H9 (cell line): Measurements from ENCODE around the gene MXRA5. TPM values are rescaled to one million over a fixed set of nuclear protein-coding genes. Genes with fewer than 3 reads are reported as not detected.

Experiments
- DNase-seq: peaks from one replicate; pipeline ENCODE4 v3.0.0-alpha.2; 2017
- H2AFZ ChIP-seq: one replicate; pipeline ENCODE4 v1.6.1; 2013; ENCODE audit warnings: mild to moderate bottlenecking, low read length, control low read depth, moderate library complexity
- H2AK5ac ChIP-seq: 2 replicates; pipeline ENCODE4 v1.6.1; 2013; ENCODE audit warnings: low read length, control low read depth, mixed read lengths; ENCODE audit not compliant: insufficient read length
- H2BK120ac ChIP-seq: one replicate; pipeline ENCODE4 v1.6.1; 2013; ENCODE audit warnings: low read depth, mild to moderate bottlenecking, low read length, control low read depth, inconsistent platforms; ENCODE audit not compliant: poor library complexity, severe bottlenecking
- H2BK12ac ChIP-seq: 2 replicates; pipeline ENCODE4 v1.6.1; 2013; ENCODE audit warnings: low read length, control low read depth, mixed read lengths, low read depth; ENCODE audit not compliant: insufficient read length
- H2BK15ac ChIP-seq: 2 replicates; pipeline ENCODE4 v1.6.1; 2013; ENCODE audit warnings: low read depth, low read length, control low read depth
- H2BK20ac ChIP-seq: one replicate; pipeline ENCODE4 v1.6.1; 2013; ENCODE audit warnings: low read depth, mild to moderate bottlenecking, low read length, control low read depth, inconsistent platforms; ENCODE audit not compliant: poor library complexity, severe bottlenecking
- H2BK5ac ChIP-seq: 2 replicates; pipeline ENCODE4 v1.6.1; 2013; ENCODE audit warnings: low read length, control low read depth, mixed read lengths; ENCODE audit not compliant: insufficient read length
- H3K14ac ChIP-seq: 2 replicates; pipeline ENCODE4 v1.6.1; 2013; ENCODE audit warnings: low read length, control low read depth; ENCODE audit not compliant: insufficient read depth
- H3K18ac ChIP-seq: 2 replicates; pipeline ENCODE4 v1.6.1; 2013; ENCODE audit warnings: low read depth, mild to moderate bottlenecking, mixed read lengths, low read length, control low read depth; ENCODE audit not compliant: insufficient read length
- H3K23ac ChIP-seq: 2 replicates; pipeline ENCODE4 v1.6.1; 2013; ENCODE audit warnings: low read length, control low read depth, mixed read lengths, low read depth; ENCODE audit not compliant: insufficient read length
- H3K23me2 ChIP-seq: 2 replicates; pipeline ENCODE4 v1.6.1; 2013; ENCODE audit warnings: low read depth, mild to moderate bottlenecking, mixed read lengths, low read length, control low read depth; ENCODE audit not compliant: insufficient read length, poor library complexity, severe bottlenecking
- H3K27ac ChIP-seq: 2 replicates; pipeline ENCODE4 v1.5.1; 2013; ENCODE audit warnings: low read length, control low read depth, mixed read lengths, low read depth; ENCODE audit not compliant: insufficient read length
- H3K27me3 ChIP-seq: 2 replicates; pipeline ENCODE4 v1.6.1; 2013; ENCODE audit warnings: low read length, control low read depth, inconsistent platforms; ENCODE audit not compliant: insufficient read depth
- H3K4ac ChIP-seq: 2 replicates; pipeline ENCODE4 v1.6.1; 2013; ENCODE audit warnings: low read depth, mild to moderate bottlenecking, control low read depth, inconsistent platforms, low read length, moderate library complexity
- H3K4me1 ChIP-seq: 2 replicates; pipeline ENCODE4 v1.6.1; 2013; ENCODE audit warnings: low read length, control low read depth, inconsistent platforms; ENCODE audit not compliant: insufficient read depth
- H3K4me2 ChIP-seq: 2 replicates; pipeline ENCODE4 v1.6.1; 2013; ENCODE audit warnings: low read length, control low read depth, mixed read lengths; ENCODE audit not compliant: insufficient read length, insufficient read depth
- H3K56ac ChIP-seq: 2 replicates; pipeline ENCODE4 v1.6.1; 2013; ENCODE audit warnings: low read depth, mild to moderate bottlenecking, mixed read lengths, low read length, control low read depth; ENCODE audit not compliant: insufficient read length
- H3K79me1 ChIP-seq: 2 replicates; pipeline ENCODE4 v1.6.1; 2013; ENCODE audit warnings: low read depth, mild to moderate bottlenecking, moderate library complexity, low read length, control low read depth, inconsistent platforms; ENCODE audit not compliant: insufficient read depth, poor library complexity, severe bottlenecking
- H3K79me2 ChIP-seq: 2 replicates; pipeline ENCODE4 v1.6.1; 2013; ENCODE audit warnings: low read length, control low read depth, inconsistent platforms; ENCODE audit not compliant: insufficient read depth
- H3K9ac ChIP-seq: 2 replicates; pipeline ENCODE4 v1.6.1; 2013; ENCODE audit warnings: low read length, control low read depth, mixed read lengths; ENCODE audit not compliant: insufficient read length; ENCODE audit errors: extremely low read depth
- H3K9me3 ChIP-seq: one replicate; pipeline ENCODE4 v1.6.1; 2013; ENCODE audit warnings: low read depth, low read length, inconsistent platforms; ENCODE audit not compliant: control insufficient read depth
- H3T11ph ChIP-seq: one replicate; pipeline ENCODE4 v1.6.1; 2013; ENCODE audit warnings: mild to moderate bottlenecking, low read length, control low read depth, inconsistent platforms
- H4K20me1 ChIP-seq: one replicate; pipeline ENCODE4 v1.6.1; 2013; ENCODE audit not compliant: control insufficient read depth, insufficient read length, insufficient read depth
- H4K5ac ChIP-seq: 2 replicates; pipeline ENCODE4 v1.6.1; 2013; ENCODE audit warnings: low read depth, mild to moderate bottlenecking, mixed read lengths, low read length, control low read depth; ENCODE audit not compliant: insufficient read length
- H4K8ac ChIP-seq: replicated peaks from 2 replicates; pipeline ENCODE4 v1.6.1; 2013; ENCODE audit warnings: low read length, control low read depth, mixed read lengths, low read depth; ENCODE audit not compliant: insufficient read length
- H4K91ac ChIP-seq: 2 replicates; pipeline ENCODE4 v1.6.1; 2013; ENCODE audit warnings: low read depth, mild to moderate bottlenecking, moderate library complexity, mixed read lengths, low read length, control low read depth; ENCODE audit not compliant: insufficient read length
- H3K27ac Mint-ChIP-seq, 3 experiments: 2 replicates in 2 of 3; 3 replicates in 1 of 3; pipeline ENCODE4 v1.8.0; 2020 to 2021; ENCODE audit warnings: mixed read lengths in 3 of 3, mild to moderate bottlenecking in 1 of 3, moderate library complexity in 1 of 3
- H3K27me3 Mint-ChIP-seq: 2 replicates; pipeline ENCODE4 v1.8.0; 2021; ENCODE audit warnings: low read depth, mild to moderate bottlenecking, moderate library complexity, mixed read lengths
- H3K36me3 Mint-ChIP-seq, 3 experiments: 2 replicates in 2 of 3; 3 replicates in 1 of 3; pipeline ENCODE4 v1.8.0; 2020 to 2021; ENCODE audit warnings: low read depth in 3 of 3, mixed read lengths in 3 of 3; ENCODE audit not compliant: insufficient read depth in 1 of 3
- H3K4me1 Mint-ChIP-seq, 2 experiments: 2 replicates each; pipeline ENCODE4 v1.8.0; 2020; ENCODE audit warnings: mixed read lengths in 2 of 2
- H3K4me3 Mint-ChIP-seq, 2 experiments: 2 replicates in 1 of 2; 3 replicates in 1 of 2; pipeline ENCODE4 v1.8.0; 2020 to 2021; ENCODE audit warnings: mild to moderate bottlenecking in 2 of 2, mixed read lengths in 2 of 2, moderate library complexity in 1 of 2
- H3K9me3 Mint-ChIP-seq, 2 experiments: 2 replicates in 1 of 2; 3 replicates in 1 of 2; pipeline ENCODE4 v1.8.0; 2020; ENCODE audit warnings: mild to moderate bottlenecking in 2 of 2, mixed read lengths in 2 of 2, moderate library complexity in 1 of 2
- CTCF ChIP-seq: fragments of 200-600 bp; sonication (generic); conservative IDR thresholded peaks from 3 replicates; pipeline ENCODE4 v1.8.0; 2021; ENCODE audit warnings: antibody characterized with exemption, mild to moderate bottlenecking
- WGBS: extraction: QIAGEN DNeasy Blood & Tissue Kit; methylation state at CpG from one replicate; pipeline ENCODE4 v1.1.7; 2013; ENCODE audit warnings: missing lambda C conversion rate, low lambda C conversion rate, mixed read lengths; ENCODE audit not compliant: insufficient read length; ENCODE audit errors: extremely low coverage; 5-methylcytosine and 5-hydroxymethylcytosine counted together
- total RNA-seq: library from RNA; stranded (reverse); gene quantifications from 2 replicates; pipeline ENCODE4 v1.2.1, GENCODE V29; 2021

The MXRA5 gene
- total RNA-seq, 1 experiment from 2014 or later, result 1.0 TPM

DNA sequence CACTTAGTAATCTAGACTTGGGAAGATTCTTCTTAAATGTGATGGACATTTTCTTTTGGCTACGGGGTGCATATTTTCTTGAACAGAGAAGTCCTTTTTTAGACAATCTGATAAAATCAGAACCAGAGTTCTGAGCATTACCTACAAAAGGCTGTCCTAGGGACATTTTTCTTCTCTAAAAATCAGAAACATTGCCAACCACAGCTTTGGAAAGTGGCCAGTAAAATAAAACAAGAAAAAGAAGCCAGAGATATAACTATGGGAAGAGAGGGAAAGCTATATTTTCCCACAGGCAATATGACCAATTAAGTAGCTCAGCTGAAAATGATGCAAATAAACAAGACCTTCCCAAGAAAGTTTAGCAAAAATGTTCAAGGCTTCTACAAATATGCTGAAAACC is 55.9 kb downstream of the MXRA5 start:
- Histone ChIP-seq H2BK5ac (no peak overlapping the region), H2BK15ac (no peak overlapping the region), H3K27ac (no peak overlapping the region), H3K9ac (no peak overlapping the region), H2BK120ac (no peak overlapping the region), H4K20me1 (no peaks in the 10 kb centered on the region), H2AK5ac (no peak overlapping the region), H3K56ac (no peak overlapping the region), H3K23ac (no peak overlapping the region), H4K5ac (no peak overlapping the region), H3K23me2 (no peaks in the 10 kb centered on the region), H2BK12ac (no peak overlapping the region), H2BK20ac (no peak overlapping the region), H3K4ac (no peak overlapping the region), H3K79me1 (no peaks in the 10 kb centered on the region), H4K8ac (no peak overlapping the region), H3K4me2 (no peak overlapping the region), H4K91ac (no peak overlapping the region), H3K79me2 (no peaks in the 10 kb centered on the region), H3T11ph (no peak overlapping the region), H3K4me1 (peaks cover 2% of the 10 kb centered on the region; the same call in 1 of the 2 replicates), H3K14ac (no peak overlapping the region), H2AFZ (no peak overlapping the region), H3K18ac (no peak overlapping the region), H3K9me3 (no peaks in the 10 kb centered on the region), H3K27me3 (no peaks in the 10 kb centered on the region)
- H3K4me1 Mint-ChIP-seq, result peaks cover 13 to 18% of the 10 kb centered on the region in 2 experiments
- no peak for DNase-seq
- no peak for TF ChIP-seq CTCF
- H3K36me3 Mint-ChIP-seq, result no peaks in the 10 kb centered on the region
- peaks cover 1% of the 10 kb centered on the region; the same call in 1 of the 2 replicates for H3K27me3 Mint-ChIP-seq
- no peak overlapping the region for H3K27ac Mint-ChIP-seq
- H3K9me3 Mint-ChIP-seq, result no peaks in the 10 kb centered on the region
- no peak overlapping the region for H3K4me3 Mint-ChIP-seq
- WGBS, result no CpG with 5 or more reads among the region's 1 CpG
